Measurements from ENCODE around the gene KBTBD4. TPM values are rescaled to one million over a fixed set of nuclear protein-coding genes. Genes with fewer than 3 reads are reported as not detected.

The KBTBD4 gene
- polyA plus RNA-seq, 3 donors: 2.8 to 16.9 (median 13.8) TPM

DNA sequence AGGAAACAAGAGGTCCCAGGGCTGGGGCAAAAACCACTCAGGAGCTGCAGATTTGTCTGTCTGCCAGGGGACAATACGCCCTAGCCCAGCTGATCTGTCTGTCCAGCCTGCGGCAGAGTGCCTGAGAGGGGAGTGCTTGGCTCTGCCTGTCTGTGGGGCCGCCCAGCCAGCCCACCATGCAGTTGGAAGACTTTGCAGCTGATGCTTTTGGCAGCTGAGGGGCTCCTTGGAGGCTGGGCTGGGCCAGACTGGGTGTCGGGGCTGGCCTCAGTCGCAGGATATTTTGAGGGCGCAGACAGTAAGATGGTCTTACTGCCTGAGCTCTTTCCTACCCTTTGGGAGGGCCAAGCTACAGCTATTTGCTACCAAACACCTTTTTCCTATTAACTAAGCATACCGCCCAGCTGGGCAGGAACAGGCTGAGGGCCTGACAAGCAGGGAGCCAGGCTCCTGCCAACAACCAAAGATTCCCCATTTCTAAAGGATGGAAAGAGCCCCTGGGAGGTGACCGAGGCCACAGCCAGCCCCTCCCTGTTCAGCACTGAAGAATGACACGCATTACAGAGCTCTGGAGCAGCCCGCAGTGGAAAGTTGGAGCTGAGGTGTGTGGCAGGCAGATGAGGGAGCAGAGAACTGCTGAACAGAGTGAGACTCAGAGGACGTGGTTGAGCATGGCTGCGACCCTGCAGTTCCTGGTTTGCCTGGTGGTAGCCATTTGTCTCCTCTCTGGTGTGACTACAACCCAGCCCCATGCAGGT lies 7.5 kb upstream of the KBTBD4 start, which contains the start of gene FAM180B:
TSS of gene FAM180B (plus strand) at position 581 of the 758 bp plus-strand sequence. CDS start at position 672, 91 bp downstream.
- Histone ChIP-seq H3K27me3 (ENCODE audit: control insufficient read depth in 2 of 2, insufficient read depth in 2 of 2, low read length in 2 of 2) (no peaks in the 10 kb centered on the region), H3K4me3 (replicated peaks in 1 of 3; ENCODE audit: low read depth in 2 of 3, low read length in 3 of 3) (no peak within 1 kb of the TSS), H3K27ac (ENCODE audit: low read depth in 1 of 2, low read length in 2 of 2) (peak within 1 kb of the TSS; percentile 17 to 68), H3K4me2 (replicated peaks; ENCODE audit: extremely low read depth, low read length, poor library complexity, severe bottlenecking) (no peak within 1 kb of the TSS), H3K9ac (ENCODE audit: insufficient read depth, low read length, poor library complexity, severe bottlenecking) (peak within 1 kb of the TSS; percentile 43), H2AFZ (ENCODE audit: insufficient read depth, low read depth, low read length, poor library complexity, severe bottlenecking) (peak within 1 kb of the TSS; percentile 84), H3K9me3 (replicated peaks in 1 of 2; ENCODE audit: control insufficient read depth in 1 of 2, insufficient read depth in 1 of 2, low read length in 2 of 2) (no peaks in the 10 kb centered on the region), H3K36me3 (replicated peaks in 1 of 2; ENCODE audit: control insufficient read depth in 1 of 2, insufficient read depth in 2 of 2, low read length in 2 of 2) (peaks cover 35 to 40% of the 10 kb centered on the region in 2 donors), H3K4me1 (ENCODE audit: control insufficient read depth in 1 of 2, insufficient read depth in 2 of 2, low read length in 2 of 2) (peaks cover 15 to 20% of the 10 kb centered on the region in 2 donors), H3K79me2 (ENCODE audit: insufficient read depth, low read length) (peaks cover 15% of the 10 kb centered on the region), H4K20me1 (ENCODE audit: insufficient read depth, low read length) (no peaks in the 10 kb centered on the region)
- H3K36me3 Mint-ChIP-seq: peaks cover 32 to 49% of the 10 kb centered on the region in 2 donors
- intact Hi-C loops (cut with micrococcal nuclease): no loop called here
- H3K4me3 Mint-ChIP-seq: no peak within 1 kb of the TSS
- H3K4me1 Mint-ChIP-seq: peaks cover 21% of the 10 kb centered on the region
- no peak for DNase-seq
- TF ChIP-seq, protein P1, sequence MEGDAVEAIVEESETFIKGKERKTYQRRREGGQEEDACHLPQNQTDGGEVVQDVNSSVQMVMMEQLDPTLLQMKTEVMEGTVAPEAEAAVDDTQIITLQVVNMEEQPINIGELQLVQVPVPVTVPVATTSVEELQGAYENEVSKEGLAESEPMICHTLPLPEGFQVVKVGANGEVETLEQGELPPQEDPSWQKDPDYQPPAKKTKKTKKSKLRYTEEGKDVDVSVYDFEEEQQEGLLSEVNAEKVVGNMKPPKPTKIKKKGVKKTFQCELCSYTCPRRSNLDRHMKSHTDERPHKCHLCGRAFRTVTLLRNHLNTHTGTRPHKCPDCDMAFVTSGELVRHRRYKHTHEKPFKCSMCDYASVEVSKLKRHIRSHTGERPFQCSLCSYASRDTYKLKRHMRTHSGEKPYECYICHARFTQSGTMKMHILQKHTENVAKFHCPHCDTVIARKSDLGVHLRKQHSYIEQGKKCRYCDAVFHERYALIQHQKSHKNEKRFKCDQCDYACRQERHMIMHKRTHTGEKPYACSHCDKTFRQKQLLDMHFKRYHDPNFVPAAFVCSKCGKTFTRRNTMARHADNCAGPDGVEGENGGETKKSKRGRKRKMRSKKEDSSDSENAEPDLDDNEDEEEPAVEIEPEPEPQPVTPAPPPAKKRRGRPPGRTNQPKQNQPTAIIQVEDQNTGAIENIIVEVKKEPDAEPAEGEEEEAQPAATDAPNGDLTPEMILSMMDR (IDR thresholded peaks at IDR 0.05): no peak
- H3K27me3 Mint-ChIP-seq (ENCODE audit: low read depth in 3 of 3): peaks cover 0 to 3% (median 0%) of the 10 kb centered on the region in 3 donors
- H3K27ac Mint-ChIP-seq: peak within 1 kb of the TSS in 5 of 7 donors; percentile 40 to 86 (median 82)
- no peaks in the 10 kb centered on the region for H3K9me3 Mint-ChIP-seq
- WGBS (ENCODE audit: insufficient coverage): 90% methylated on average over 11 of the region's 12 CpGs

DNA sequence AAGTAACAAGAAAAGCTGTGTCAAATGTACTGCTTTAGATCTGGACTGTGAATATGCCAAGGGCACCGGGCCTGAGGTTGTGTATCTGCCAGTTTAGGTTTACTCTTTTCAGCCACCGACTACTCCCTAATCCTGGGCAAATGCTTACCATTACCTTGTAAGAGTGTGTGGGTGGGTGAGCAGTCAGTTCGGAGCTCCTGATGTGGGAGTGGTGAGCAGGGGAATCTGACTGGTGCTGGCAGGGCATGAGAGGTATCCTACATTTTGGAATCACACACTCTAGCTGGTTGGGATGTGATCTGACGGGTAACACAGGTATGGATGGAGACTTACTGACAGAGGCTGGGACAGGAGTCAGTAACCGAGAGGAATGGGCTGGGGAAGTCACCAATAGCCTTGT lies 5.1 kb upstream of the KBTBD4 start:
- Histone ChIP-seq H4K20me1 (ENCODE audit: insufficient read depth, low read length) (no peaks in the 10 kb centered on the region), H3K27me3 (ENCODE audit: control insufficient read depth in 2 of 2, insufficient read depth in 2 of 2, low read length in 2 of 2) (no peaks in the 10 kb centered on the region), H3K4me1 (ENCODE audit: control insufficient read depth in 1 of 2, insufficient read depth in 2 of 2, low read length in 2 of 2) (peaks cover 28 to 34% of the 10 kb centered on the region in 2 donors), H3K9ac (ENCODE audit: insufficient read depth, low read length, poor library complexity, severe bottlenecking) (no peak overlapping the region), H3K9me3 (replicated peaks in 1 of 2; ENCODE audit: control insufficient read depth in 1 of 2, insufficient read depth in 1 of 2, low read length in 2 of 2) (no peaks in the 10 kb centered on the region), H3K36me3 (replicated peaks in 1 of 2; ENCODE audit: control insufficient read depth in 1 of 2, insufficient read depth in 2 of 2, low read length in 2 of 2) (peaks cover 44 to 52% of the 10 kb centered on the region in 2 donors), H3K27ac (ENCODE audit: low read depth in 1 of 2, low read length in 2 of 2) (no peak overlapping the region), H2AFZ (ENCODE audit: insufficient read depth, low read depth, low read length, poor library complexity, severe bottlenecking) (no peak overlapping the region), H3K79me2 (ENCODE audit: insufficient read depth, low read length) (peaks cover 29% of the 10 kb centered on the region), H3K4me2 (replicated peaks; ENCODE audit: extremely low read depth, low read length, poor library complexity, severe bottlenecking) (no peak overlapping the region), H3K4me3 (replicated peaks in 1 of 3; ENCODE audit: low read depth in 2 of 3, low read length in 3 of 3) (no peak overlapping the region)
- TF ChIP-seq, protein P1 (IDR thresholded peaks at IDR 0.05): no peak
- H3K27me3 Mint-ChIP-seq (ENCODE audit: low read depth in 3 of 3): peaks cover 0 to 3% (median 0%) of the 10 kb centered on the region in 3 donors
- H3K4me3 Mint-ChIP-seq: no peak overlapping the region
- intact Hi-C loops (cut with micrococcal nuclease): no loop called here
- H3K27ac Mint-ChIP-seq: peak overlapping the region in 2 of 7 donors; percentile 4 to 77
- peaks cover 30% of the 10 kb centered on the region for H3K4me1 Mint-ChIP-seq
- peaks cover 41 to 57% of the 10 kb centered on the region in 2 donors for H3K36me3 Mint-ChIP-seq
- H3K9me3 Mint-ChIP-seq: no peaks in the 10 kb centered on the region
- no peak for DNase-seq
- 90% methylated on average over 3 of the region's 5 CpGs for WGBS (ENCODE audit: insufficient coverage)
